Measurements from ENCODE around the gene PRKRA. TPM values are rescaled to one million over a fixed set of nuclear protein-coding genes. Genes with fewer than 3 reads are reported as not detected.

Gene PRKRA
- total and polyA plus RNA-seq, 7 experiments from 2014 or later, result 40.8 to 113 (median 59.4) TPM

DNA sequence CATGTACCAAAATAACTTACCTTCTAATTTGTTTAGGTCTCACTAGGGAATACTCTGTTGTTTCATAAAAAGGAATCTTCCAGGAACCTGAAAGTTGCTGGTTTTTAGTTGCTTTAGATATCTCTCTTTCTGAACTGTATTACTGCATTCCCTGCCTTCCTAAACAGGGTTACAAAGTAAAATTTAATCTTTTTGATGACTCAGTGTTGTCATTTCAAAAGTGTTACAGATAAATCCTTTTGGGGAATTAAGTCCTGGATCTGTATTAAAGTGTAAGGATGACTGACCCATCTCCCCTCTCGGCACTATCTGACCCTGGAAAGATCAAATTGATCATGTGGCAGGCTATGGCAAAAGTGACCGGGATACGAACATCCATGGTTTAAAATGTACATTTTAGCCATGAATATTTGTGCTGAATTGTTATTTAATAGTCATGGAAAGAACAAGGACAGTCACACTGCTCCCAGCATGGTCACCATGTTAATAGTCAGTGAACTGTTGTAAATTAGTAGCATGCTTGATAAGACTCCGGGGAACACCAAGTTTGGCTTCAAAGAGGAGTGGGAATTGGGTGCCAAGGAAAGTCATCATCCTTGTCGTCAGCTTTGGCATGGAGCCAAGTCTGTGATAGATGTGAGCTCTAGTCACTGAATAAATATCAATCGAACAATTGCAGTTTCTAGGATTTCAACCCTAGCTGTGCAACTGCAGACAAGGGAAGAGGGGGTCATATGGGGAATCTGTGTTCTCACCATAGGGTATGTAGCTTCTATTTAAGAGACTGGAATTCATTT is 33.5 kb upstream of the PRKRA start:
- no peak for DNase-seq
- Histone ChIP-seq H3K27me3 (ENCODE audit: control insufficient read depth in 2 of 2, insufficient read depth in 2 of 2, low read length in 2 of 2) (no peaks in the 10 kb centered on the region), H3K36me3 (ENCODE audit: control insufficient read depth in 2 of 3, insufficient read depth in 3 of 3, low read length in 3 of 3) (peaks cover 0 to 8% (median 0%) of the 10 kb centered on the region in 3 experiments), H3K9me3 (ENCODE audit: control insufficient read depth in 2 of 3, low read length in 3 of 3) (no peaks in the 10 kb centered on the region), H3K27ac (ENCODE audit: low read depth, low read length) (no peak overlapping the region), H3K4me1 (ENCODE audit: control insufficient read depth in 2 of 2, insufficient read depth in 2 of 2, low read length in 2 of 2) (peaks cover 18 to 24% of the 10 kb centered on the region in 2 donors), H3K4me3 (ENCODE audit: low read length) (no peak overlapping the region)
- intact Hi-C loops (cut with micrococcal nuclease), result loop anchor here in 1 of 2 donors (5.0 kb wide), 1 partner anchor 372 kb away; the partner anchor contains the start of gene RBM45
- ATAC-seq, result no peak
- H3K4me1 Mint-ChIP-seq, result peaks cover 45 to 75% (median 64%) of the 10 kb centered on the region in 7 donors
- H3K27ac Mint-ChIP-seq, result peak overlapping the region in 1 of 9 donors; percentile 14
- H3K36me3 Mint-ChIP-seq, result peaks cover 17 to 34% (median 25%) of the 10 kb centered on the region in 5 donors
- CTCF ChIA-PET, result no interaction called here
- no peak overlapping the region for H3K4me3 Mint-ChIP-seq
- H3K27me3 Mint-ChIP-seq, result no peaks in the 10 kb centered on the region
- POLR2A ChIA-PET, result no interaction called here
- H3K9me3 Mint-ChIP-seq, result no peaks in the 10 kb centered on the region

DNA sequence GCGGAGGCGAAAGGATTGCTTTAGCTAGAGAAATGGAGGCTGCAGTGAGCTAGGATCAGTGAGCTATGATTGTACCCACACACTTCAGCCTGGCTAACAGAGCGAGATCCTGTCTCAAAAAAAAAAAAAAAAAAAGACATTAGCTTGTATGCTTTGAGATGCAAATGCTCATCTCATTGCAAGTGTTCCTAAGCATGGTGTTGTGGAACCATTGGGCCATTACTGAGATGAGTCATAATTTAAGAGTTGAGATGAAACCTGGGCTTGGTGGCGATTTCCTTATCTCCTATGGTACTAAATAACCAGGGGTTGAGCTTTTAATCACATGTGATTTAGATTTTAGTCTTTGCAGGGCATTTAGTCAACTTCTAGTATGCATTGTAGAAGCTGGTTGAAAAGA is 31.5 kb upstream of the PRKRA start:
- Histone ChIP-seq H3K36me3 (ENCODE audit: control insufficient read depth in 2 of 3, insufficient read depth in 3 of 3, low read length in 3 of 3) (peaks cover 0 to 6% (median 0%) of the 10 kb centered on the region in 3 experiments), H3K4me1 (ENCODE audit: control insufficient read depth in 2 of 2, insufficient read depth in 2 of 2, low read length in 2 of 2) (peaks cover 22 to 28% of the 10 kb centered on the region in 2 donors), H3K4me3 (ENCODE audit: low read length) (peak overlapping the region; percentile 10), H3K27ac (ENCODE audit: low read depth, low read length) (no peak overlapping the region), H3K27me3 (ENCODE audit: control insufficient read depth in 2 of 2, insufficient read depth in 2 of 2, low read length in 2 of 2) (no peaks in the 10 kb centered on the region), H3K9me3 (ENCODE audit: control insufficient read depth in 2 of 3, low read length in 3 of 3) (no peaks in the 10 kb centered on the region)
- ATAC-seq (no peak), DNase-seq (no peak)
- Mint-ChIP-seq H3K27ac (peak overlapping the region in 1 of 9 donors; percentile 90), H3K27me3 (no peaks in the 10 kb centered on the region), H3K9me3 (no peaks in the 10 kb centered on the region), H3K36me3 (peaks cover 11 to 18% (median 15%) of the 10 kb centered on the region in 5 donors), H3K4me1 (peaks cover 38 to 75% (median 62%) of the 10 kb centered on the region in 7 donors), H3K4me3 (peak overlapping the region; percentile 52 to 100 (median 95))
- POLR2A ChIA-PET, result interaction anchor here (0.6 to 2.1 kb wide), 3 partner anchors 31 to 218 kb away, joined by 3 to 8 read pairs (median 3); partner anchors contain the start of genes PJVK and PRKRA
- CTCF ChIA-PET, result interaction anchor here (0.9 to 1.4 kb wide), 3 partner anchors 9 to 42 kb away, joined by 3 to 4 read pairs (median 3); partner anchors contain the start of genes PJVK and PRKRA
- intact Hi-C loops (cut with micrococcal nuclease), result loop anchor here in 1 of 2 donors (5.0 kb wide), 1 partner anchor 370 kb away; the partner anchor contains the start of gene RBM45

DNA sequence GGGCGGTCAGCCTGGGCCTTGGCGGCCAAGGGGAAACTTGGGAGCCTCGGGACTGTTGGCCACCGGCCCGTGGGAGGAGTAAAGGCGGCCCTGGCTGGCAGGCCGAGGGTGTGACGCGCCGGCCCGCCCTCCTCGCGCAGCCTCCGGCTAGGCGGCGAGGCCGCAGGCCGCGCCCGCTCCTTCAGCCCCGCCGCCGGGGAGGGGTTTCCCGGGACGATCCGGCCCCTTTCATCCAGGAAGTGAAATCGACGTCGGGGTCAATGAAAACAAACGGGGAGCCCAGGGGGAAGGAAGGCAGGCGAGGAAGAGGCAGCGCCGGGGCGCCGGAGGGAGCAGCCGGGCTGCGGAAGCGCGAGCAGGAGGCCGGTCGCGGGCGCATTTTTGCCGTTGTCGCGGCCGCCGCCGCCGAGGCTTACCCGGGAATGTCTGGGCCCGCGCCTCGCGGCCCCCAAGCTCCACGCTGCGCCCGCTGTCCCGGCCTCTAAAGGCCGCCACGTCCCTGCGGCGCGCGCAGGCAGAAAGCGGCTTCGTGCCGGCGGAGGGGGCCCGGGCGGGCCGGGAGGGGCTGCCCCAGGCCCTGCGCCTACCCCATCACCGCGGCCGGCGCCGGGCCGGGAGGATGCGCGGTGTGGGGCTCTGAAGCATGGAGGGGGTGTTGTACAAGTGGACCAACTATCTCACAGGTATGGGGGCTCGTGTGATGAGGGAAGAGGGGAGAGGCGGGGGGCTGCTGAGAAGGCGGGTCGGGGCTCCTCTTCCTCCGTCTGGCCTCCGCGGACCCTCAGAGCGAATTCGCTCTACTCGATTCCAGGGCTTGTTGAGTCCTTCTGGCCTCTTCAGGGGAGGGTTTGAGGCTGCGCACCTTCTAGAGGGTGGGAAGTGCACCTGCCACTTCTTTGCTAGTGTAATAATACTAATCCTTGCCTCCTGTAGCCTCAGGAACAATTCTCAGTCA is 29.5 kb upstream of the PRKRA start, which contains the start of gene PLEKHA3:
TSS of gene PLEKHA3 (plus strand) at position 231 of the 955 bp plus-strand sequence. CDS start at position 644, 413 bp downstream.
- H3K4me3 ChIP-seq (ENCODE audit: low read length), result peak within 1 kb of the TSS; percentile 91
- peaks cover 0 to 3% (median 3%) of the 10 kb centered on the region in 5 donors for H3K36me3 Mint-ChIP-seq
- peak within 1 kb of the TSS; percentile 91 to 99 (median 98) for H3K27ac Mint-ChIP-seq
- no peaks in the 10 kb centered on the region for H3K27me3 ChIP-seq (ENCODE audit: control insufficient read depth in 2 of 2, insufficient read depth in 2 of 2, low read length in 2 of 2)
- H3K9me3 Mint-ChIP-seq, result no peaks in the 10 kb centered on the region
- CTCF ChIA-PET, result interaction anchor here (1.4 kb wide), 1 partner anchor 30 kb away, joined by 4 read pairs; the partner anchor contains the start of genes PJVK and PRKRA
- H3K27ac ChIP-seq (ENCODE audit: low read depth, low read length), result peak within 1 kb of the TSS; percentile 80
- H3K4me1 ChIP-seq (ENCODE audit: control insufficient read depth in 2 of 2, insufficient read depth in 2 of 2, low read length in 2 of 2), result peaks cover 22 to 28% of the 10 kb centered on the region in 2 donors
- no peaks in the 10 kb centered on the region for H3K9me3 ChIP-seq (ENCODE audit: control insufficient read depth in 2 of 3, low read length in 3 of 3)
- H3K4me1 Mint-ChIP-seq, result peaks cover 30 to 63% (median 52%) of the 10 kb centered on the region in 7 donors
- peak; percentile 73 for ATAC-seq
- POLR2A ChIA-PET, result interaction anchor here (0.6 to 2.8 kb wide), 4 partner anchors 29 to 43 kb away, joined by 3 to 10 read pairs (median 6); partner anchors contain the start of genes PJVK and PRKRA
- peak within 1 kb of the TSS; percentile 94 to 100 (median 99) for H3K4me3 Mint-ChIP-seq
- intact Hi-C loops (cut with micrococcal nuclease), result loop anchor here (1.0 to 5.0 kb wide), 4 partner anchors 9 to 368 kb away; partner anchors contain the start of gene RBM45 (in 1 of the 2)
- no peaks in the 10 kb centered on the region for H3K36me3 ChIP-seq (ENCODE audit: control insufficient read depth in 2 of 3, insufficient read depth in 3 of 3, low read length in 3 of 3)
- peak; percentile 48 to 86 (median 59) for DNase-seq
- H3K27me3 Mint-ChIP-seq, result no peaks in the 10 kb centered on the region

DNA sequence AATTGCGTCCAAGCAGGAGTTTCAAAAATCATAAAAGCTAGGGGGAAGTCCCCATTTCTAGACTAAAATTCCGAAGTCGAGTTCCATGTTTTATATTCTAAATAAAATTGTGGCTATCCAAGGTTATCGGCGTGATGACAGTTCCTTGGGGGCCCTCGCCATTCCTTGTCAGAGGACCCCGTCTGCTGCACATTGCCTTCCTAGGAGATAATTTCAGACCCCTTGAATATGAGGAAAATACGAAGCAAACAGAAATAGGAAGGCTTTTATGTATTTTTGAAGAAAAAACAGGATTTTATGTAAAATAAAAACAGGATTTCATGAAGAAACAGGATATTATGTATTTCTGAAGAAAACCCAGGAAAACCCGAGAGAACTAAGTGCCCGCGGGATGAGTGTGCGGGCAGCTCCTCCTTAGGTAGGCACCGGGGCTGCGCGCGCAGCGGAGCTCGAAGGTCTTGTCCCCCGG is 28.8 kb upstream of the PRKRA start:
- H3K4me1 Mint-ChIP-seq, result peaks cover 30 to 57% (median 46%) of the 10 kb centered on the region in 7 donors
- H3K27me3 Mint-ChIP-seq, result no peaks in the 10 kb centered on the region
- H3K4me3 Mint-ChIP-seq, result peak overlapping the region; percentile 94 to 100 (median 99)
- H3K27ac Mint-ChIP-seq, result peak overlapping the region; percentile 91 to 99 (median 98)
- Histone ChIP-seq H3K4me1 (ENCODE audit: control insufficient read depth in 2 of 2, insufficient read depth in 2 of 2, low read length in 2 of 2) (peaks cover 22 to 28% of the 10 kb centered on the region in 2 donors), H3K36me3 (ENCODE audit: control insufficient read depth in 2 of 3, insufficient read depth in 3 of 3, low read length in 3 of 3) (no peaks in the 10 kb centered on the region), H3K27ac (ENCODE audit: low read depth, low read length) (peak overlapping the region; percentile 80), H3K27me3 (ENCODE audit: control insufficient read depth in 2 of 2, insufficient read depth in 2 of 2, low read length in 2 of 2) (no peaks in the 10 kb centered on the region), H3K9me3 (ENCODE audit: control insufficient read depth in 2 of 3, low read length in 3 of 3) (no peaks in the 10 kb centered on the region), H3K4me3 (ENCODE audit: low read length) (peak overlapping the region; percentile 71)
- peak in 1 of 9 donors; percentile 5 for DNase-seq
- intact Hi-C loops (cut with micrococcal nuclease), result loop anchor here (1.0 to 5.0 kb wide), 7 partner anchors 15 to 1527 kb away; partner anchors contain the start of genes CWC22 (in 1 of the 2), HNRNPA3 (in 1 of the 2) and RBM45 (in 1 of the 2)
- H3K9me3 Mint-ChIP-seq, result no peaks in the 10 kb centered on the region
- CTCF ChIA-PET, result no interaction called here
- no peak for ATAC-seq
- POLR2A ChIA-PET, result interaction anchor here (0.9 to 2.8 kb wide), 3 partner anchors 29 to 44 kb away, joined by 3 to 10 read pairs (median 6); partner anchors contain the start of genes PJVK and PRKRA
- H3K36me3 Mint-ChIP-seq, result peaks cover 0 to 2% (median 0%) of the 10 kb centered on the region in 5 donors

DNA sequence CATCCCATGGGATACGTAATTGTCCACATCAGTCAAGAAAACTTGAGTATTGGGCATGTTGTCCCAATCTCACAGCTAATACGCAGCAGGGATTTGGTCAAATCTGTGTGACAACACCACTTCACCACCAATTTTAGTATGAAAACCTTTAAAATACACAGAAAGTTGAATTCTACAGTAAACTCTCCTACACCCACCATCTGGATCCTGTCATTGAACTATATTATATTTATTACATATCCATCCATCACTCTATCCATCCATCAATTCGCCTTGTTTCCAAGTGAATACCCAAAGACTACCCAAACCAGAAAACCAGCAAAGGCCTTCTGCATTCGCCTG is 28.3 kb upstream of the PRKRA start:
- intact Hi-C loops (cut with micrococcal nuclease), result loop anchor here in 1 of 2 donors (1.0 to 2.0 kb wide), 4 partner anchors 44 to 1528 kb away; partner anchors contain the start of genes CWC22 and HNRNPA3
- H3K27me3 ChIP-seq (ENCODE audit: control insufficient read depth in 2 of 2, insufficient read depth in 2 of 2, low read length in 2 of 2), result no peaks in the 10 kb centered on the region
- H3K27me3 Mint-ChIP-seq, result no peaks in the 10 kb centered on the region
- POLR2A ChIA-PET, result interaction anchor here (1.9 to 2.8 kb wide), 2 partner anchors 28 to 44 kb away, joined by 6 to 10 read pairs; partner anchors contain the start of genes PJVK and PRKRA
- H3K36me3 ChIP-seq (ENCODE audit: control insufficient read depth in 2 of 3, insufficient read depth in 3 of 3, low read length in 3 of 3), result no peaks in the 10 kb centered on the region
- ATAC-seq (no peak), DNase-seq (no peak)
- peak overlapping the region; percentile 94 to 100 (median 99) for H3K4me3 Mint-ChIP-seq
- H3K4me1 ChIP-seq (ENCODE audit: control insufficient read depth in 2 of 2, insufficient read depth in 2 of 2, low read length in 2 of 2), result peaks cover 22 to 28% of the 10 kb centered on the region in 2 donors
- no peaks in the 10 kb centered on the region for H3K9me3 ChIP-seq (ENCODE audit: control insufficient read depth in 2 of 3, low read length in 3 of 3)
- H3K27ac ChIP-seq (ENCODE audit: low read depth, low read length), result peak overlapping the region; percentile 80
- CTCF ChIA-PET, result interaction anchor here (0.5 kb wide), 1 partner anchor 29 kb away, joined by 3 read pairs; the partner anchor contains the start of gene PRKRA
- no peaks in the 10 kb centered on the region for H3K9me3 Mint-ChIP-seq
- peaks cover 27 to 51% (median 41%) of the 10 kb centered on the region in 7 donors for H3K4me1 Mint-ChIP-seq
- H3K36me3 Mint-ChIP-seq, result peaks cover 0 to 2% (median 0%) of the 10 kb centered on the region in 5 donors
- H3K4me3 ChIP-seq (ENCODE audit: low read length), result peak overlapping the region; percentile 91
- peak overlapping the region; percentile 91 to 99 (median 98) for H3K27ac Mint-ChIP-seq
